ENCODE results near the gene PARS2.

Gene PARS2

DNA sequence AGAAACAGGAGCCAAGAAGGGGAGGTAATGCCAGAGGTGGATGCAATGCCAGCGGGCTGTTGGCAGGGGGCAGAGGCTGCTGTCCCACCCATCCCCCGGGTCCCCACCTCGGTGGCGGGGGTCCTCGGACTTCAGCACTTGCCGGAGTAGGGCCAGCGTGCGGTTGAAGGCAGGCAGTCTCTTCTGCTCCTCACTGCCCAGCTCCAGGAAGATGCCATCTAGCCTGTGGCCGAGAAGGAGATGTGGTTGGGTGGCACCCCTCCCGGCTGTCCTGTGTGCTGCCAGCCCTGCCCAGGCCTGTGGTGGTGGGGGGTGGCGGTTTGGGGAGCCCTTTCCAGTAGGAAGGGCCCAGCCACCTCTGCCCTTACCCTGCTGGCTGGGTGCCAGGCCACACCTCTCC, 23.3 kb upstream of the PARS2 start:
- no peak for TF ChIP-seq CTCF (conservative IDR thresholded peaks at IDR 0.05)
- no peak overlapping the region for H3K27ac ChIP-seq

- no peak for TF ChIP-seq CTCF (conservative IDR thresholded peaks at IDR 0.05)
- H3K27ac ChIP-seq, result no peak overlapping the region
Observed at GRCh38 chr1:54786778-54787177, 22.5 kb upstream of the PARS2 start.

GRCh38 chr1:54784066-54784465, 19.7 kb upstream of the PARS2 start:
- no peak for TF ChIP-seq CTCF (conservative IDR thresholded peaks at IDR 0.05)
- H3K27ac ChIP-seq, result no peak overlapping the region

GRCh38 chr1:54782588-54782987, 18.3 kb upstream of the PARS2 start:
- TF ChIP-seq CTCF (conservative IDR thresholded peaks at IDR 0.05), result no peak
- no peak overlapping the region for H3K27ac ChIP-seq

DNA sequence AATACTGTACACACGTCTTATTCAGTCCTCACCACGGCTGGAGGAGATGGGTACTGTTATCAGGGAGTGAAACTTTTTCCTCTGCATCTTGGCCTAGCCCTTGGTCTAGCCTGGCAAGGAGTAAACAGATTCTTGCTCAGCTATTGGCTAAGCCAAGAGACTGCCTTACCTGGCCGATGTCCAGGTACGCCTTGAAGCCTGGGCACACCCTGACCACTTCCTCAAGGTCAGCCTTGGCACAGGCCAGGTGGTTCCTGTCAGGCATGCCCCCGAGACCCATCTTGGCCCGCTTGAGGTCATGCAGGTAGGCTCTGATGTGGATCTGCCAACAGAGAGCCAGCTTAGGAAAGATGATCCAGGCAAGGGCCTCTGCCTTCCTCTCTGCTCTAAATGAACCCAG, 17.8 kb upstream of the PARS2 start:
- H3K27ac ChIP-seq, result no peak overlapping the region
- no peak for TF ChIP-seq CTCF (conservative IDR thresholded peaks at IDR 0.05)

DNA sequence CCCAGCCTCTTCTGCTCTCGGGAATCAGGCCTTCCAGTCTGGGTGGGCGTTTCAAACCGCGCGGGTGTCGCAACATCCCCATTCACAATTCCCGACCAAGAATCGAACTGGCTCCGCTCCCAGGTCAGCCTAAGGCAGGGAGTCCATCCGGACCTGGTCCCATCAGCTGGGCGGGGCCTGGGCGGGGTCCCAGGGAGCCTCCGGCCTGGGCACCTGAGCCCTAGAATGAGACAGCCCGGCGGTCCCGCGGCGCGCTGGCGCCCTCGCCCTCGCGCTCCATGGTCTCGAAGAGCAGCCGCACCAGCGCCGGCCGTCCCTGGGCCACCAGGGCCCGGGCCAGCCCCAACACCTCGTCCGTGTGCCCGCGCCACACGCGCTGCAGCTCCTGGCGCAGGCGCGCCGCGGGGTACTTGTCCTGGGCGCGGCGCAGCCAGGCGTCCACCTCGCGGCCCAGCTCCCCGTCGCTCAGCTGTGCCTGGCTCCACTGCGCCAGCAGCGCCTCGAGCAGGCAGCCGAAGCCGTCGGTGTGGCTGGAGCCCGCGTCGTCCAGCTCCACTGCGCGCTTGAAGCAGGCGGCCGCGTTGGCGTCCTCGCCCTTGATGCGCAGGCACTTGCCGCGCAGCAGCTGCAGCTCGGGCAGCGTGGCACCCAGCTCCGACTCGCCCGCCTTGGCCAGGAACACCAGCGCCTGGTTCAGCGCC, 16.9 kb upstream of the PARS2 start:
- no peak overlapping the region for H3K27ac ChIP-seq
- TF ChIP-seq CTCF (conservative IDR thresholded peaks at IDR 0.05), result no peak

- no peak overlapping the region for H3K27ac ChIP-seq
- TF ChIP-seq CTCF (conservative IDR thresholded peaks at IDR 0.05), result no peak
Observed at GRCh38 chr1:54777431-54777830, 13.1 kb upstream of the PARS2 start.
